DMS153 treated with DMSO at 0.1 percent for 48 hours (cell line): Measurements from ENCODE around the gene GAMT.
A peak's percentile ranks its signal among the peaks of the same experiment; 100 is the strongest.

ENCODE experiments used
- DNase-seq: peaks from one replicate; lab custom pipeline; 2025; ENCODE audit not compliant: unreplicated experiment; lab: John Stamatoyannopoulos, UW

The GAMT gene

DNA sequence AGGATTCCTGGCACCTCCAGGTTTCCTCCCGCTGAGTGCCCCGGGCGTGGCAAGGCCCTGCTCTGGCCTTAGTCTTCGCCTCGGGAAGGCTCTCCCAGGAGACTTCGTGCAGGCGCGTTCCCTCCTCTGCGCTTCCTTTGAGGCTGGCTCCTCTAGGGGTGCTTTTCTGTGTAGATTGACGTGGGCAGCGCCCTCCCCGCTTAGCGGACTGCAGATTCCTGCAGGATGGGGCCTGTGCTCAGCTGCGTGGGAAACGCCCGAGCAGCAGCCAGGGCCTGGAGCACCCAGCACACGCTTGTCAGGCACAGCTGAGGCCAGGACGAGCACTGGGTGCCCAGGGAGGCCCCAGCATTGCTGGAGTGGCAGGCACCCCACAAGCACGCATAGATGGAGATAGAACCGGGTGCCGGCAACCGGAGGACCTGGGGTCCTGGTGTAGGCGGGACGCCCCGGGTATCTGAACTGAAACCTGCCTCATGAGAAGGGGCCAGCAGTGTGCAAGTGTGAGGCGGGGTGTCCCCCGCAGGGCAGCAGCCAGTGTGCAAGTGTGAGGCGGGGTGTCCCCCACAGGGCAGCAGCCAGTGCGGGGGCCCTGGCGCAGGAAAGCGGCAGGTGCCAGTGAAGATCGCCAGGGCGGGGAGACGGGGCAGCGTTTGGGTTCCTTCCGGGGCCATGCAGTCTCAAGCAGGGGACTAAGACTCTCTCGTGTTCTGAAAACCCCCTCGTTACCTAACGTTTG lies 14.2 kb downstream of the GAMT start:
- DNase-seq = no peak

DNA sequence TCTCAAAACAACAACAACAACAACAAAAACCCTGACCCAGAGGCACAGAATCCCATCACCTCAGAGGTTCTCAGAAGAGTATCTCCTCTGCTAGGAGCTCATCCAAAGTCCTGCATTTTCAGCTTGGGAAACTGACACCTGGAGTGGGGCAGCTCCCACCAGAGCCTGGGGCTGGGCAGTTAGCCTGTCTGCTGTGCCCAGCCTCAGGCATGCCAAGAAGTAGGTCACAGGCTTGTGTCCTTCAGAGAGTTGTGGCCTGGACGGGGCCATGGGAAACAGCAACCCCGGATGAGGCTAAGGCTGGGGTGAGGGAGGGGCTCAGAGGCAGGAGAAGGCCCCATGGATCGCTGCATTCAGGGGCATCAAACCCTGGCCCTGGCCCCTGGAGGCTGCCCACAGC lies 15.5 kb downstream of the GAMT start:
- DNase-seq = no peak

DNA sequence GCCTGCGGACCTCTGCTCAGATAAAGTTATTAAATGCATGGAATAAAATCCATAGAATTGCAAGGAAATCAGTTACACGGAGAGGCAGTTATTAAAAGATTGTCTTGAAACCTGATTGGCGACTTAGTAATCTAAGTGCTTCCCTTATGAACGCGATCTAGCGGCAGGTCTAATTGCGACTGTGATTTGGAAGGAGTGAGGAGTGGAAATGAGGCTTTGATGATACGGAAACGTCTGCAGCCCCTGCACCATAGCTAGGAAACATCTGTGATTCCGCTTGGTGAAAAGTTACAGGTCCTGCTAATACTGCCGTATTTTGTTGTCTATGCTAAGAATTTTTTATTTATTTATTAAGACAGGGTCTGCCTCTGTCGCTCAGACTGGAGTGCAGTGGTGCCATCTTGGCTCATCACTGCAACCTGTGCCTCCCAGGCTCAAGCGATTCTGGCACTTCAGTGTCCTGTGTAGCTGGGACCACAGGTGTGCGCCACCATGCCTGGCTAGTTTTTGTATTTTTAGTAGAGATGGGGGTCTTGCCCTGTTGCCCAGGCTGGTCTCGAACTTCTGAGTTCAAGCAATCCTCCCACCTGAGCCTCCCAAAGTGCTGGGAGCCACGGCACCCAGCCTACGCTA lies 16.7 kb downstream of the GAMT start:
- DNase-seq = no peak

DNA sequence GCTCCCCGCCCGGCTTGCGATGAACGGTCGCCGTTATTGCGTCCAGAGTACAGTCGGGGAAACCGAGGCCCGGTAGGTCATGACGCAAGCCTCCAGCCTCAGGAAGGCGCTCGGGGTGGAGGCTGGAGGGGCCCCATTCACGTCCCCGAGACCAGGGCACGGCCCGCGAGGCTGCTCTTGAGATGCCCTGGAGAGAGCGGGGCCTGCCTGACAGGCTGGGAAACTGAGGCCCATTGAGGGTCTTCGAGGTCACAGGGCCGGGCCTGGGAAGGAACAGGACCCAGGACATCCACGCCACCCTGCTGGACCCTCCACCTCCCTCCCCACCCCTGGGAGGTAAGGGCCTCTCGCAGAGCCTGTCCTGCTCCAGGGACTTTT lies 17.3 kb downstream of the GAMT start:
- no peak for DNase-seq

DNA sequence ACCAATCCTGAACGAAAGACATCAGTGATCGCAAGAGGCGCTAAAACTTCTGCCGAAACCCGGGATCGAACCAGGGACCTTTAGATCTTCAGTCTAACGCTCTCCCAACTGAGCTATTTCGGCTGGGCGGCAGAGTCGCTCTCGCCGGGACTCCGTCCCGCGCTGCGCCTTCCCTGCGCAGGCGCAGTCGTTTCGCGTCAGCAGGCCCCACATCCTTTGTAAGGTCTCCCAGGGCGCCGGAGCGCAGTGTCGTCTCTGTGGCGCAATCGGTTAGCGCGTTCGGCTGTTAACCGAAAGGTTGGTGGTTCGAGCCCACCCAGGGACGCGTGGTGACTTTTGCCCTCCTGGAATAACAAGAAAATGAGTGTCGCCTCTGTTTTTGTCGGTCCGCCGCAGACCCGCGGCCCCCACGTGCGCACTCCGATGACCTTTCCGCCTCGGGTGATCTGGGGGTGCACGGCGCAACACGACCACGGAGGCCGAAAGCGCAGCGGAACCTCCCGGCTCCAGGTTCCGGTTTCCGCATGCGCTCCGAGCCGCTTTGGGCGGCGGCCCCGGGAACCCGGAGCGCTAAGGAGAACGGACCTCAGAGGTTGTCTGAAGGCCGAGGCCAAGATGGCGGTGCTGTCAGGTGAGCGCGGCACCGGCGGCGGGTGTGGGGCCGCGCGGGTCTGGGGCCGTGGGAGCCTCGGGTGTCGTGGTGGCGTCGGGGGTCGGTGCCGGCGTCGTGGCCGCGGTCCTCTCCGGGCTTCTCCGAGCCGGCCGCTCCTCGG lies 17.8 kb downstream of the GAMT start, which contains the start of gene NDUFS7:
TSS of gene NDUFS7 (plus strand) at position 596 of the 773 bp plus-strand sequence. CDS start at position 616, 20 bp downstream.
- DNase-seq = peak; percentile 18

DNA sequence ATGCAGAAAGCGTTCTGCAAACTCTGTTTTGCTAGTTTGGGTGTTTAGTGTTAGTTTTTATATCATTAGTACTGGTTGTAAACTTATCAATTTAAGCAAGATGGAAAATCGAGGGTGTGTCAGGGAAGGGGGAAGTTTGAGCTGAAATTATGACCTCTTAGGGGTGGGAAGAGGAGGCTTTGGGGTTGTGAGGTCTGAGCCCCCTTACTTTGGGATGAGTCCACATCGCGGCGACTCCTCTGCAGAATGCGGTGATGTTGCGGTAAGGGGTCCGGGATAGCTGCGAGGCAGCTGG lies 18.4 kb downstream of the GAMT start:
- no peak for DNase-seq

DNA sequence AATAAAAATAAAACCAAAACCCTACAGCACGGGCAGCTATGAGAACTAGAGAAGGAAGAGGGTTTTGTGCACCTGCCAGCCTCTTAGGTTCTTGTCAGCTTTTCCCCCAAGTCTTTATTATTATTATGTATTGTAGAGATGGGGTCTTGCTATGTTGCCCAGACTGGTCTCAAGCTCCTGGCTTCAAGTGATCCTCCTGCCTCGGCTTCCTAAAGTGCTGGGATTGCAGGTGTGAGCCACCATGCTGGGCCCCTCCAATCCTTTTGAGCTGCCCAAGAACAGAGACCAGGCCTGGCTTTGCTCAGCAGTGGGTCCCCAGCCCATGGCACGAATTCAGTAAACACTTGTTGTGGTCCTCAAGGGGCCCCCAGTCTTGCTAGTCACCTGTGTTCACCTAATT lies 19.1 kb downstream of the GAMT start:
- no peak for DNase-seq

DNA sequence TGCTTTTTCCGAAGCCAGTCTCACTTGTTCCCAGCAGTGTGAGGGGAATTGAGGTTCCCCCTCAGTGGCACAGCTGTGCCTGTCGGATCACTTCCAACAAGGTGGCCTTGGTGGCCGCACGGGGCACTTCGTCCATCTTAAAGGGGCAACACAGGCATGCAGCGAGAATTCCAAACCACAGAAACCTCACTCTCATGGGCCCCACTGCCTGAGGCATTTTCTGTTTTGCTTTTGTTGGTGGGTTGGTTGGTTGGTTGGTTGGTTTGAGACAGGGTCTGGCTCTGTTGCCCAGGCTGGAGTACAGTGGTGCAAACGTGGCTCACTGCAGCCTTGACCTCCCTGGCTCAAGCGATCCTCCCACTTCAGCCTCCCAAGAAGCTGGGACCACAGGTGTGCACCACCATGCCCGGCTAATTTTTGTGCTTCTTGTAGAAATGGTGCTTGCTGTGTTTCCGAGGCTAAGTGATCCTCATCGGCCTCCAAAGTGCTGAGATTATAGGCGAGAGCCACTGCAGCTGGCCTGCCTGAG lies 21.3 kb downstream of the GAMT start:
- DNase-seq = no peak

DNA sequence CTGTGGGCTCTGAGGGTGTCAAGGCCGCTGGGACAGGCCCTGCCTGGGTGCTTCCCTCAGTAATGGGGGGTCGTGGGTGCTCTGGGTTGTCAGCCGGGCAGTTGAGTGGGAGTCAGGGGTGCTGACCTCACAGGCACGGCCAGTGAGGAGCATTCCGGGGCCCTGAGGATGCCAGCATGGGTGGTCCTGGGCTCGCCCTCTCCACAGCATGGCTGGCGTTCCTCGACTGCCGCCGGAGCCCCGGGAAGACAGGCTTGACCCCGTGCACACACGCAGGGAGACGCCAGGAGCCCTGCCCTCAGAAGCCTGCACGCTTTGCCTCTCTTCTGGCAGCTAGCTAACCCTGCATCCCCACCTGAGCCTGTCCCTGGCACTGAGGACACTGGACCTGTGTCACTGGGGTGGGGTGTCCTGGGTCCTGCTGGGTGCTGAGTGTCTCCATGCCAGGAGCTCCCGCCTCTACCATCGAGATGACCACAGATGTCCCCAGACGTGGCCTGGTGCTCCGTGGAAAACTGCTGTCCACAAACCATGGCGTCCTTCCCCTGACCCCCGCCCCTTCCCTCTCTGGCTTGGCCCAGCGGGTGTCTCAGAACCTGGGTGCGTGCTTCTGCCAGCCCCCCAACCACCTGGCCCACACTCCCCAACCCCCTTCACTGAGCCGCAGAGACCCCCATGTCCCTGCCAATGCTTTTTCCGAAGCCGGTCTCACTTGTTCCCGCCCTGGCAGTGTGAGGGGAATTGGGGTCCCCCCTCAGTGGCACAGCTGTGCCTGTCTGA lies 22.0 kb downstream of the GAMT start:
- no peak for DNase-seq

DNA sequence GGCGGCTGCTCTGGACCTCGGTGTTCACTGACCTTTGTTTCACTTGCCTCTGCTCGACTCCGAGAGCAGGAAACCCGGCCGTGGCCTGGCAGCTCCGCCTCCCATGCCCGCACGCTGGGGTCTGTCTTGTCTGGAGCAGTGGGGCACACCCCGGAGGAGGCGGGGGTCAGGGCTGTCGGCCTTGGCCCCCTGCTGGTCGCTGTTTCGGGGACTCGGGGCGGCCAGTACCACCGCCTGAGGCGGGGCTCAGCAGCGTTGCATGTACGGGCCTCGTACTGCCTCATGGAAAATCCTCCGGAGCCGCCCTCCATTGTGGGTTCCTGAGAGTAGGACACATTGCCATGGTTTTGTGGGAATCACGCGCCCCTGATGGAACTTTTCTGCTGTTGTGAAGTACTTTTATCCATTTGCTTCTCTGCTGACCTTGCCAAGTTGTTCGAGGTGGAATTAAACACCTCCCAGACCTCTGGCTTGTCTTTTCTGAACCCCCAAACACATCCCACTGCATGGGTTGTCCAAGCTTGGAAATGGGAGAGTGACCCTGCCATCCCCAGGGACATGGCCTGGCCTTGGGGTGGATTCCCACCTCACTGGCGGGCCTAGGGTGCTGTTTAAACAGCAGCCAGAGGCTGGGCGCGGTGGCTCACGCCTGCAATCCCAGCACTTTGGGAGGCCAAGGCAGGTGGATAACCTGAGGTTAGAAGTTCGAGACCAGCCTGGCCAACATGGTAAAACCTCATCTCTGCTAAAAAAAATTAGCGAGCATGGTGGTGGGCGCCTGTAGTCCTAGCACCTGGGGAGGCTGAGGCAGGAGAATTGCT lies 23.2 kb downstream of the GAMT start:
- no peak for DNase-seq

DNA sequence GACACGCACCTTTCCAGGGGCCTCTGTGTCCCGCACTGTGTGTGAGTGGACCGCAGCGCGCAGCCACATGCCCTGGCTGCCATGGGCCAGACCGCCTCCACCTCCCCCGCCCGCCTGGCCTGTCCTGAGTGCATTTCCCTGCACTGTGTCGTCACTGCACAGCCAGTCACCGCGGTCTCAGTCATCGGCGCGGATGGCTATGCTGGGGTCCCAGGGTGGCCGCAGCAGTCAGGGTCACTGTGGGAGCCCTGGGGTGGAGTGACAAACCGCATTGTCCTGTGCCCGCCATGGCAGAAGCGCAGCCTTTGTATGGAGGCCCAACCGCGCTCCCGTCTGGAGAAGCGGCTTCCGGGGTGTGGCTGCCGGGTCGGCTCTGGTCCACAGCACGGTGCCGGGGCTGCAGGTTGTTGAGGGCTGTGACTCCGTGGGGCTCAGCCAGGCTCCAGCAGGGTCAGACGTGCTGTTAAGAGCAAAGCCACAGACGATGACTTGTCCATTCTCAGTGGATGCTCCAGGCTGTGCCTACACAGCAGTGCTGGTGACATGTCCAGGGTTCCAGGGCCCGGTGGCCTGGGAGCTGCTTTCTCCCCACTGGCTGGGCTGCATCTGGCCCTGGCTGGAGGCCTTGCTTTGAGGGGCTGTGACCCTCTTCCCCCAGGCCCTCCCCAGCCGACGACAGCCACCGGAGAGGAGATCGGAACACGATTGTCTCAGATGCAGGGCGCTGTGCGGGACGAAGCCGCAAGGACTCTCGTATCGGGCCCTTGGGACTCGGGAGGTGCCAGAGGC lies 24.0 kb downstream of the GAMT start:
- DNase-seq = no peak

DNA sequence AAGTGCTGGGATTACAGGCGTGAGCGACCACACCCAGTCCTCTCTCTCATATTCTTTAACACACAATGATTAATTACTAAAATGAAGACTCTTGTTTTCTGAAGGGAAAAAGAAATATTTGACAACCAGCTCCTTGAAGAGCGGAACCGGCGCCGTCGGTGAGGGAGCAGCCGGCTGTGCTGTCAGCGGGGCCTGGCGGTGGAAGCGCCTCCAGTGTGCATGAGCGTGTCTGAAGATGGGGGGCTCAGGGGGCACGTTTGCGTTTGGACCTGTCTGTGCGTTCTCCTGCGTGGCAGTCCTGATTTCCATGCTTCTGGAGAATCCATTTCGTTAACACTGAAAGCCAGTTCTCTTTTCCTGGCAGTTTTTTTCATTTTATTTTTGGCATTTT lies 24.9 kb downstream of the GAMT start:
- no peak for DNase-seq

DNA sequence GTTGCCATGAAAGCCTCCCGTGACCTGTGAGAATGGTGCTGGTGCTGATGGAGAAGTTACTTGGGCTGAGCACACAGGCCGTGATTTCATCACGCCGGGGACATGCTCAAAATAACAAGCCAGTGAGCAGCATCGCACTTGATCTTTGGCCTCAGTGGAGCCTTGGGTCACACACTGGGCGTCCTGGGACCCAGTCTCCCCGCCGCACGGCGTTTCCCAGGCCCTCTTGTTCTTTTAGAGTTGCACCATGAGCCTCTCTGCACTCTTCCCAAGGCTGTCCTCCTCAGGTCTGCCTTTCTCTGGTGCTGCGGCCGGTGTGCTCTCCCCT lies 27.1 kb downstream of the GAMT start:
- DNase-seq = no peak

DNA sequence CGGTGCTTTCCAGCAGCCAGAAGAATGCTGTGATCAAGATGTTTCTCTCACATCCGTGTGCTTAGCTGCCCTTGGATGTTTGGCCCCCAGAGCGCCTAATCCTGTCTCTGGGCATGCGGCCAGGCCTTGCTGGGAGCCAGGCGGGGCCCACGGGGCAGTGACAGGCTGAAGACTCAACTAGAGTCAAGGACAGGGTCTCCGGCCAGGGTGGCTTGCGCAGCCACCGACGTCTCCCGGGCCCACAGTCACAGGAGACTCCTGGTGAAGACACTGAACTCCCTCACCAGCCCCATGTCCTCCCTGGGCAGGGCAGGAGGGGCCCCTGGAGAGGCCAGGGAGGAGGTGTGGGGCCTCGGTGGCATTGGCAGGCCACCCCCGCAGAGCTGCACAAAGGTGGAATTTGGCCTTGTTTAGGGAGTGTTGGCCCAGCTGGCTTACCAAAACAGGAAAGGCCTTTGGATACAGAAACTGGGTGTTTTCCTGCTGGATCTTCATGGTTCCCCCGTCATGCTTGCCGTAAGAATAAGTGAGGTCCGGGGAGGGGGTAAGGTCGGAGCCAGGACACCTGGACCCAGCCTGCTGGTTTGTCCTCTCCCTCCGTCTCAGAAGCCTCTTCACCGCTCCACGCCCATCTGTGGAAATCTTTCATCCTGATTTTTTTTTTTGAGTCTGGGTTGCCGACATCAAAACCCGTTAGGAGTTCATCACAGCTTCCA lies 27.6 kb downstream of the GAMT start:
- DNase-seq = no peak

DNA sequence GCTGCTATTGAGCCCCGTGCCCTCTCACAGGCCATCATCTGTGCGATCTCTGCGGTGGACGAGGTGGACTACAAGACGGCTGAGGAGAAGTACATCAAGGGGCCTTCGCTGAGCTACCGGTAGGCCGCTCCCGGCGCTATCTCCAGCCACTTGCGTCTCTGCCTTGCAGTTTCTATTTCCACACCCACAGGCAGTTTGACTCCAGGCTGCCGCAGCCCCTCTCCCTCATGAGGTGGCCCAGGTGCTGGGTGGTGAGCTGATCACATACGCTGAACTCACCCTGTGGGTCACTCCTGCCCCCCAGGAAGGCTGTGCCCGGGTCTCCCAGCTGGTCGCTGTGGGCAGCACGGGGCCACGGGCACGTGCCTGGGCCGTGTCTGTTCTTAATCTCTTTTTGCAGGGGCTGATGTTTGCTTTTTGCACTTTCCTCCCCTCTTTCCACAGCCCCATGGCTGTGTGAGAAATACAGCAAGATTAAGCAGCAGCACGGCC lies 28.3 kb downstream of the GAMT start:
- no peak for DNase-seq

DNA sequence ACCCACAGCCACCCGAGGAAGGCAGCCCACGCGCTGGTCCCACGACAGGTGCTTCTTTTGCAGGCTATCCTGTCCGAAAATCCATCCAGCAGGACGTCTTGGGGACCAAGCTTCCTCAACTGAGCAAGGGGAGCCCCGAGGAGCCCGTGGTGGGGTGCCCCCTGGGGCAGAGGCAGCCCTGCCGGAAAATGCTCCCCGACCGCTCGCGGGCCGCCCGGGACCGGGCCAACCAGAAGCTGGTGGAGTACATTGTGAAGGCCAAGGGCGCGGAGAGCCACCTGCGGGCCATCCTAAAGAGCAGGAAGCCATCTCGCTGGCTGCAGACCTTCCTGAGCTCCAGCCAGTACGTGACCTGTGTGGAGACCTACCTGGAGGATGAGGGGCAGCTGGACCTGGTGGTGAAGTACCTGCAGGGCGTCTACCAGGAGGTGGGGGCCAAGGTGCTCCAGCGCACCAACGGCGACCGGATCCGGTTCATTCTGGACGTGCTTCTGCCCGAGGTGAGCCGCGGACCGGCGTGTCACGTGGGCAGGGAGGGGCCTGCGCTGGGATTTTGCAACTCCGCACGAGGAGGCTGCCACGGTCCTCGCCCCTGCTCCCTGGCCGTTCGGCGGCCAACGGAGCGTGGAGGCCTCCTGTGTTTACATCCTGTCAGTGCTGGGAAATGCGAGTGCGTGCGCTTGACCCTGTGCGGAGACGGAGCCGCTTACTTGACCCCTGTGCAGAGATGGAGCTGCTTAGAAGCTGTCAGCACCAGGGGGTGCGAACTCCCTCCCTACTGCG lies 30.6 kb downstream of the GAMT start:
- DNase-seq = no peak

DNA sequence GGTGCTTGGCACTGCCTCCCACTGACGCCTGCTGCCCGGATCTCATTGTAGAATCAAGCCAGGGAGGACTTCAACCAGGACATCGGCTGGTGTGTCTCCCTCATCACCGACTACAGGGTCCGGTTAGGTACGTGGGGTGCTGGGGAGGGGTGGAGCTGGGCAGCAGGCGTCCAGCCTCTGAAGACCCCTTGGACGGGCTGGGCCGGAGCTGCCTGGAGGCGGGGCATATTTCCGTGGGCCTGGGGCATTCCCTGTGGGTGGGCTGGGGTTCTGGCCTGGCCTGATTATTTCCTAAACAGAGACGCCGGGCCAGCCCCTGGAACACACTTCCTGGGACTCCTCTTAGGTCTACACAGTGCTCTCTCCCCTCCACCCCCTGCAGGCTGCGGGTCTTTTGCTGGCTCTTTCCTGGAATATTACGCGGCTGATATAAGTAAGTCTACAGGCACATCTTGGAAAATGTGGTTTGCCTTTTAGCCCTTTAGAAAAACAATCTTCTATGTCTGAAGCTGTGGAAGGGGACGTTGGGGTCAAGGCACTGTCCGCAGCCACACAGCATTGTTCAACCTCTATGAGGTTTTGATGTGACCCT lies 32.0 kb downstream of the GAMT start:
- no peak for DNase-seq
